ENCODE measurements around the gene GPSM1.

GPSM1 gene

DNA sequence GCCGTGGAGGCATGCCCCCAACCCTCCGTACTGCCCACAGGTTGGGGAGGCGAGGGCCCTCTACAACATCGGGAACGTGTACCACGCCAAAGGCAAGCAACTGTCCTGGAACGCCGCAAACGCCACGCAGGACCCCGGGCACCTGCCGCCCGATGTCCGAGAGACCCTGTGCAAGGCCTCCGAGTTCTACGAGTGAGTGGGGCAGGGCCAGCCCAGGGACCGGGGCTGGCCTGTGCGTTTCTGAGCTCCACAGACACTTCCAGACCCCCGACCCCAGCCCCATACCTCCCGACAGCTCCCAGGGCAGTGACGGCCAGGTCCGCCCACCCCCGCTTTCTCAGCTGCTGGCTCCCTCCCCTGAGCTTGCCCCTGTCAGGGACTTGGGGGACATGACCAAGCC is 9.5 kb downstream of the GPSM1 start:
- peaks cover 5% of the 10 kb centered on the region for H3K4me1 ChIP-seq (ENCODE audit: low read depth, poor library complexity, severe bottlenecking)
- no peak overlapping the region for H3K4me2 ChIP-seq
- no peaks in the 10 kb centered on the region for H3K79me2 ChIP-seq (ENCODE audit: insufficient read depth, low read depth)
- H3K36me3 ChIP-seq (ENCODE audit: insufficient read depth): no peaks in the 10 kb centered on the region
- H3K4me3 ChIP-seq (IDR thresholded peaks at IDR 0.05; ENCODE audit: insufficient read depth, low read depth, low read length): no peak overlapping the region
- H3K9ac ChIP-seq: no peak overlapping the region
- TF ChIP-seq, protein P1, sequence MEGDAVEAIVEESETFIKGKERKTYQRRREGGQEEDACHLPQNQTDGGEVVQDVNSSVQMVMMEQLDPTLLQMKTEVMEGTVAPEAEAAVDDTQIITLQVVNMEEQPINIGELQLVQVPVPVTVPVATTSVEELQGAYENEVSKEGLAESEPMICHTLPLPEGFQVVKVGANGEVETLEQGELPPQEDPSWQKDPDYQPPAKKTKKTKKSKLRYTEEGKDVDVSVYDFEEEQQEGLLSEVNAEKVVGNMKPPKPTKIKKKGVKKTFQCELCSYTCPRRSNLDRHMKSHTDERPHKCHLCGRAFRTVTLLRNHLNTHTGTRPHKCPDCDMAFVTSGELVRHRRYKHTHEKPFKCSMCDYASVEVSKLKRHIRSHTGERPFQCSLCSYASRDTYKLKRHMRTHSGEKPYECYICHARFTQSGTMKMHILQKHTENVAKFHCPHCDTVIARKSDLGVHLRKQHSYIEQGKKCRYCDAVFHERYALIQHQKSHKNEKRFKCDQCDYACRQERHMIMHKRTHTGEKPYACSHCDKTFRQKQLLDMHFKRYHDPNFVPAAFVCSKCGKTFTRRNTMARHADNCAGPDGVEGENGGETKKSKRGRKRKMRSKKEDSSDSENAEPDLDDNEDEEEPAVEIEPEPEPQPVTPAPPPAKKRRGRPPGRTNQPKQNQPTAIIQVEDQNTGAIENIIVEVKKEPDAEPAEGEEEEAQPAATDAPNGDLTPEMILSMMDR (conservative IDR thresholded peaks at IDR 0.05; ENCODE audit: low read depth, low read length): no peak
- H3K27me3 ChIP-seq (ENCODE audit: insufficient read depth, low read depth): peaks cover 81% of the 10 kb centered on the region
- H3K27ac ChIP-seq: no peak overlapping the region
- H2AFZ ChIP-seq (ENCODE audit: low read depth): no peak overlapping the region
- no peaks in the 10 kb centered on the region for H4K20me1 ChIP-seq (ENCODE audit: insufficient read depth)

DNA sequence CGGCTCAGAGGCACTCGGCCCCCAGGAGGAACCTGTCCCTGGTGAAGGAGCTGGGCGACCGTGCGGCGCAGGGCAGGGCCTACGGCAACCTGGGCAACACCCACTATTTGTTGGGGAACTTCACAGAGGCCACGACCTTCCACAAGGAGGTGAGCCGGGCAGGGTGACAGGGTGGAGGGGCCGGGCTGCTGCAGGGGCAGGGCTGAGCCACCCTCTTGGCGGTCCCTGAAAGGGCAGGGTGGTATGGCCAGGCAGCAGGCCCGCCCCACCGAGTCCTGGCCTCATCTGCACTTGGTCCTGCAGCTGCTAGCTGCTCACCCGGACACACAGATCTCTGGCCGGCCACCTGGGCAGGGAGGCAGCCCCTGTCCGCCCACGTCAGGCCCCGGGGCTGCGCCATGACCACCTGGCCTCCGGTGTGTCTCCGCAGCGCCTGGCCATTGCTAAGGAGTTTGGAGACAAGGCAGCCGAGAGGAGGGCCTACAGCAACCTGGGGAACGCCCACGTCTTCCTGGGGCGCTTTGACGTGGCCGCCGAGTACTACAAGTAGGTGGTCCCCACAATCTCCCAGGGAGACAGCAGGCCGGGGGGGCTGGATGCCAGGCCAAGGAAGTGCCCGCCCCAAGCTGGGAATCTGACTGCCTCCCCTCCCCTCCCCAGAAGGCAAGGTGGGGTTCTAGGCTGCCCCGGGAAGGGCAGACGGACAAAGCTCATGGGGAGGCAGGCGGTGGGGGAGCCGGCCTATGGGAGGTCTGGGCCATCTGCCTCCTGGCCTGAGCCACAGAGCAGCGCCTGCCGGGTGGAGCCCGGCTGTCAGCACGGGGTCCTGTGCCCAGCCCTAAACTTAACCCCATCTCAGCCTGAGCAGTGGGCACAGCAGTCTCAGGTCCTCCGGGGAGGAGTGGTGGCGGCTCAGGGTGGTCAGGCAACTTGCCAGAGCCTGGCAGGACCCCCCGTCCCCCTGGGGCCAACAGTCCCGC is 10.4 kb downstream of the GPSM1 start:
- H3K79me2 ChIP-seq (ENCODE audit: insufficient read depth, low read depth): no peaks in the 10 kb centered on the region
- no peaks in the 10 kb centered on the region for H4K20me1 ChIP-seq (ENCODE audit: insufficient read depth)
- H3K4me3 ChIP-seq (IDR thresholded peaks at IDR 0.05; ENCODE audit: insufficient read depth, low read depth, low read length): no peak overlapping the region
- no peak overlapping the region for H3K27ac ChIP-seq
- peaks cover 5% of the 10 kb centered on the region for H3K4me1 ChIP-seq (ENCODE audit: low read depth, poor library complexity, severe bottlenecking)
- TF ChIP-seq, protein P1 (conservative IDR thresholded peaks at IDR 0.05; ENCODE audit: low read depth, low read length): no peak
- H2AFZ ChIP-seq (ENCODE audit: low read depth): no peak overlapping the region
- H3K4me2 ChIP-seq: no peak overlapping the region
- H3K36me3 ChIP-seq (ENCODE audit: insufficient read depth): no peaks in the 10 kb centered on the region
- H3K9ac ChIP-seq: no peak overlapping the region
- H3K27me3 ChIP-seq (ENCODE audit: insufficient read depth, low read depth): peaks cover 80% of the 10 kb centered on the region

DNA sequence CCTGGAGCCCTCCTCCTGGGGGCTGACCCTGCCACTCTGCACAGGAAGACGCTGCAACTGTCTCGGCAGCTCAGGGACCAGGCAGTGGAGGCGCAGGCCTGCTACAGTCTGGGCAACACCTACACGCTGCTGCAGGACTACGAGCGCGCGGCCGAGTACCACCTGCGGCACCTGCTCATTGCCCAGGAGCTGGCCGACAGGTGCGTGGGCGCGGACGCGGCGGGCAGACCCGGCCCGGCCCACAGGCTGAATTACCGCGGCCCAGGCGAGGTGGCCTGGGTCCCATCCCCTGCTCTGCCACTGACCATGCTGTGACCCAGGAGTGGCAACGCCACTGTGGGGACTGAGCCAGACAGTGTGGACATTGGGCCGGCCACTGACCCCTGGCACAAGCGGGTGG is 11.2 kb downstream of the GPSM1 start:
- peaks cover 75% of the 10 kb centered on the region for H3K27me3 ChIP-seq (ENCODE audit: insufficient read depth, low read depth)
- TF ChIP-seq, protein P1 (conservative IDR thresholded peaks at IDR 0.05; ENCODE audit: low read depth, low read length): no peak
- H3K4me3 ChIP-seq (IDR thresholded peaks at IDR 0.05; ENCODE audit: insufficient read depth, low read depth, low read length): no peak overlapping the region
- H3K36me3 ChIP-seq (ENCODE audit: insufficient read depth): no peaks in the 10 kb centered on the region
- no peak overlapping the region for H3K4me2 ChIP-seq
- H2AFZ ChIP-seq (ENCODE audit: low read depth): no peak overlapping the region
- no peaks in the 10 kb centered on the region for H3K79me2 ChIP-seq (ENCODE audit: insufficient read depth, low read depth)
- H3K4me1 ChIP-seq (ENCODE audit: low read depth, poor library complexity, severe bottlenecking): peaks cover 5% of the 10 kb centered on the region
- no peaks in the 10 kb centered on the region for H4K20me1 ChIP-seq (ENCODE audit: insufficient read depth)
- no peak overlapping the region for H3K9ac ChIP-seq
- no peak overlapping the region for H3K27ac ChIP-seq

DNA sequence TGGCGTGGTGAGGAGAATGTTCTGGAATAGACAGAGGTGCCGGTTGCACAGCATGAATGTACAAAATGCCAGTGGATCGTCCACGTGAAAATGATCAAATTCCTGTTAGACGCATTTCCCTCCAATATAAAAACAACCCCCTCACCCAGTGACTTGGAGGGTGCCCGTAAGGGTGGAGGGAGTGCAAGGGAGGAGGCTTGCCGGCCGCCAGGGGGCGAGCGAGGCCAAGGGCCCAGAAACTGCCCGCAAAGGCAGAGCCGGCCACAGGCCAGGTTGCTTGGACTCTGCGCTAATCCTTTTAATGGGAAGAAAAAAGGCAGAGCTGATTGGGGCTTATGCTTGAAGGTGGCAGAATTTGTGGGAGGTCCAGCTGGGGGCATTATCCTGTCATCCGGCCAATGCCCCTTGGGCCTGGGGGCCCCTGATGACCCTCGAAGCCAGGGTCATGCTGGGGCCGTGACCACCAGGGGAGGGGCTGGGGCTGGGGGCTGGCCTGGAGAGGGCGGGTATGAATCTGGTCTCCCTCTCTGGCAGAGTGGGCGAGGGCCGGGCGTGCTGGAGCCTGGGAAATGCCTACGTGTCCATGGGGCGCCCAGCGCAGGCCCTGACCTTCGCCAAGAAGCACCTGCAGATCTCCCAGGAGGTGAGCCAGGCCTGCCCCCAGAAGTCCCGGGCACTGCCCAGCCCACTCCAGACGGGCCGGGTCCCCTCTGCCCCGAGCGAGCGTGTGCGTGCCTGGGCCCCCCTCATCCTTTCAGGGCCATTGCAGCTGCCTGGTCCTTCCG is 12.0 kb downstream of the GPSM1 start:
- Histone ChIP-seq H3K27ac (no peak overlapping the region), H3K27me3 (ENCODE audit: insufficient read depth, low read depth) (peaks cover 68% of the 10 kb centered on the region), H3K9ac (no peak overlapping the region), H3K36me3 (ENCODE audit: insufficient read depth) (no peaks in the 10 kb centered on the region), H3K79me2 (ENCODE audit: insufficient read depth, low read depth) (no peaks in the 10 kb centered on the region), H3K4me1 (ENCODE audit: low read depth, poor library complexity, severe bottlenecking) (peaks cover 5% of the 10 kb centered on the region), H3K4me2 (no peak overlapping the region), H2AFZ (ENCODE audit: low read depth) (no peak overlapping the region), H3K4me3 (IDR thresholded peaks at IDR 0.05; ENCODE audit: insufficient read depth, low read depth, low read length) (no peak overlapping the region), H4K20me1 (ENCODE audit: insufficient read depth) (no peaks in the 10 kb centered on the region)
- TF ChIP-seq, protein P1 (conservative IDR thresholded peaks at IDR 0.05; ENCODE audit: low read depth, low read length): peak; percentile 94

Data from KMS-11 (cell line).